Endothelial cell of umbilical vein (primary cell): ENCODE measurements around the gene ST8SIA6.

ENCODE experiments used
- EZH2 ChIP-seq: IDR thresholded peaks from 2 replicates; pipeline ENCODE4 v1.6.1; 2012; ENCODE audit warnings: borderline replicate concordance, low read depth, mild to moderate bottlenecking, moderate library complexity, low read length, inconsistent platforms; ENCODE audit not compliant: severe bottlenecking
- POLR2A ChIP-seq: IDR thresholded peaks from 2 replicates; pipeline ENCODE4 v1.6.1; 2012; ENCODE audit warnings: low read depth, mild to moderate bottlenecking, control low read depth, low read length
- POLR2AphosphoS5 ChIP-seq: IDR thresholded peaks from 2 replicates; pipeline ENCODE4 v1.6.1; 2012; ENCODE audit warnings: low read depth, mild to moderate bottlenecking, control low read depth, low read length, moderate library complexity; ENCODE audit not compliant: insufficient read depth
- TF ChIP-seq, protein P1 (sequence below), 2 donors: IDR thresholded peaks; 1 replicate in 1 of 2; 2 replicates in 1 of 2; pipeline ENCODE4 v1.5.1; 2011; ENCODE audit warnings: low read length in 2 of 2, mild to moderate bottlenecking in 2 of 2, moderate library complexity in 2 of 2, control low read depth in 1 of 2, inconsistent platforms in 1 of 2, low read depth in 1 of 2; ENCODE audit not compliant: insufficient read depth in 1 of 2; ENCODE audit errors: extremely low read depth in 1 of 2
- TF ChIP-seq, protein P2 (sequence below): IDR thresholded peaks from 2 replicates; pipeline ENCODE4 v1.6.1; 2011; ENCODE audit not compliant: insufficient read depth, insufficient read length

GRCh38 chr10:17460756-17461155 lies 6.4 kb upstream of the ST8SIA6 start:
- TF ChIP-seq, protein P1, sequence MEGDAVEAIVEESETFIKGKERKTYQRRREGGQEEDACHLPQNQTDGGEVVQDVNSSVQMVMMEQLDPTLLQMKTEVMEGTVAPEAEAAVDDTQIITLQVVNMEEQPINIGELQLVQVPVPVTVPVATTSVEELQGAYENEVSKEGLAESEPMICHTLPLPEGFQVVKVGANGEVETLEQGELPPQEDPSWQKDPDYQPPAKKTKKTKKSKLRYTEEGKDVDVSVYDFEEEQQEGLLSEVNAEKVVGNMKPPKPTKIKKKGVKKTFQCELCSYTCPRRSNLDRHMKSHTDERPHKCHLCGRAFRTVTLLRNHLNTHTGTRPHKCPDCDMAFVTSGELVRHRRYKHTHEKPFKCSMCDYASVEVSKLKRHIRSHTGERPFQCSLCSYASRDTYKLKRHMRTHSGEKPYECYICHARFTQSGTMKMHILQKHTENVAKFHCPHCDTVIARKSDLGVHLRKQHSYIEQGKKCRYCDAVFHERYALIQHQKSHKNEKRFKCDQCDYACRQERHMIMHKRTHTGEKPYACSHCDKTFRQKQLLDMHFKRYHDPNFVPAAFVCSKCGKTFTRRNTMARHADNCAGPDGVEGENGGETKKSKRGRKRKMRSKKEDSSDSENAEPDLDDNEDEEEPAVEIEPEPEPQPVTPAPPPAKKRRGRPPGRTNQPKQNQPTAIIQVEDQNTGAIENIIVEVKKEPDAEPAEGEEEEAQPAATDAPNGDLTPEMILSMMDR (IDR thresholded peaks at IDR 0.05; ENCODE audit: extremely low read depth in 1 of 2, insufficient read depth in 1 of 2, low read depth in 1 of 2, low read length in 2 of 2), result no peak
- TF ChIP-seq POLR2A, result no peak
- TF ChIP-seq POLR2AphosphoS5, result no peak
- TF ChIP-seq, protein P2, sequence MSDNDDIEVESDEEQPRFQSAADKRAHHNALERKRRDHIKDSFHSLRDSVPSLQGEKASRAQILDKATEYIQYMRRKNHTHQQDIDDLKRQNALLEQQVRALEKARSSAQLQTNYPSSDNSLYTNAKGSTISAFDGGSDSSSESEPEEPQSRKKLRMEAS, result no peak
- TF ChIP-seq EZH2, result no peak
